HG03280 (cell line): ENCODE measurements around the gene TRPM1.

Source experiments
- ATAC-seq: cut with Tn5 transposase; IDR thresholded peaks from one replicate; pipeline ENCODE4 v1.9.1; 2021; ENCODE audit warnings: mild to moderate bottlenecking, moderate library complexity; ENCODE audit not compliant: unreplicated experiment

TRPM1 gene

DNA sequence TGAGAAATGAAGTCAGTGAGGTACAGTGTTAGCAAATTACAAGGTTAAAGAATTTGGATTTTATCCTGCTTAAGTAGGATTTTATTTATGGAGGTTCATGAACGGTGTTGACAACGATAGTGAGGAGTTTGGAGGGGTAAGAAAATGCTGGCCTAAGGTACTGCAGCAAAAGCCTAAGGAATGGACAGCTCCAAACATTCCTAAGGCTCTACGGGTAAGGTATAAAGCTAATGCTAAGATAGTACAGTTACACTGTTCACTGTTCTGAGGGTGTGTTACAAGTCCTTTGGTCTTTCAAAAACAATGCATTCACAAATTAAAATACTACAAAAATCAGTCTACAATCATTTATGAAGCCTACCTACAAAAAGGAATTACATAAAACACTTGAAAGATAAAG, 117.4 kb downstream of the TRPM1 start:
- no peak for ATAC-seq

DNA sequence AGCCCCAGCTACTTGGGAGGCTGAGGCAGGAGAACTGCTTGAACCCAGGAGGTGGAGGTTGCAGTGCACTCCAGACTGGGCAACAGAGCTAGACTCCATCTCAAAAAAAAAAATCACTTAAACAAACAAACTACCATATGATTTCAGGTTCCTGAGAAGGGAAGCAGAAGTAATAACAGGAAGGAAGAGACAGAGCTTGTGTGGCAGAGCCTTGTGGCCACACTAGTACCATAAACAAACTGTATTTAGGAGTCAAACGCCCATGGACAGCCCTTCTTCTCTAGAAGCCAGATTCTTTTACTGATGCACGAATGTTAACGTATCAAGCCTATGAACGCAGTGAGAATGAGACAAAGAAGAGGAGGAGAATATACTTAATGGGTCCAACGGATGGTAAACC, 122.1 kb downstream of the TRPM1 start:
- ATAC-seq, result no peak

DNA sequence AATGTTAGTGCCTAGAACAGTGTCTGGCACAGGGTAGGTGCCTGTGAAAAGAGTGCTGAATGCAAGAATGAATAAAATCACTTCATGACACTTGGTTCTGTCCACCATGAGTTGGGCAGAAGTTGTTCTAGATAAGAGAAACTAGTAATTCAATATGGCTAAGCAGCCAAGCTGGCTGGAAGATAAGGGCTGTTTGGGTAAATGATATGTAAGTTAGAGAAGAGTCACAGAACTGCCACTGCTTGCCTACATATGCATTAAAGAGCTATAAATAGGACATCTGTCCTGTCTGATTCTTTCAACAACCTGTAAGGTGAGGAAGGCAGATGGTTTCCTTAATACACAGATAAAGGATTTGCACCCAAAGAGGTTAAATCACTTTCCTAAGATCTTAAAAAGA, 123.2 kb downstream of the TRPM1 start:
- ATAC-seq, result no peak

DNA sequence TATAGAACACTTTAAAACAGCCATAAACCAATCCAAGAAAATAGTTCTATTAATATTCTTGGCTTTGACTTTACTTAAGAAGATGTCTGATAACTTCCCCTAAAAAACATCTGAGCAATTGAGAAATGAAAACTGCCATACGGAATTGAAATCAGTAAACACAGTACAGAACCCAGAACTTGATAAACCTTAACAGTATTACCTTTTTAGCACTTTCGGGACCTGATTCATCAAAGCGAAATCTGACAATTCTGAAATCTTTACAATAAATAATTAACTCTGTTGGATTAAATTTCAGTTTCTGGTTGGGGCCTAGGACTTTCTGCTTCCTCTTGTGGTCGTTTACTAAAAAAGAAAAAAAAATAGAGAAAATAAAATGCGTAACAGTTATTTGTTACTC, 127.4 kb downstream of the TRPM1 start:
- no peak for ATAC-seq

DNA sequence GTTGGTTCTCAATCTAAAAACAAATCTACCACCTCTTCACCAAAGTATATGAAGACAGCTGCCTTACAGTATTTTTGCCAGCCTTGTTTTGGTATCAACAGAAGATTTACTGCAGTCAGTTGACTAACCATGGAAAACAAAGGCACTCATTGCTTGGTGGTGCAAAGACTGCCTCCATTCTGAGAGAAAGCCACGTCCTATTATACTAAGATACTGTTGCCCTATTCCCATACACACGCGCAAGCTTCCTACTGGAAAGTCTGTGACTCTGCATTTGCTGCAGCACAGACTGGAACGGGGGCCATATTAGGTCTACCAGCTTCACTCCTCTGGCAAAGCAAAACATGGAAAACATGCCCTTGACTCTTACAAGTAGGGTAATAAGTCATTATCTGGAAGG, 128.1 kb downstream of the TRPM1 start:
- no peak for ATAC-seq

DNA sequence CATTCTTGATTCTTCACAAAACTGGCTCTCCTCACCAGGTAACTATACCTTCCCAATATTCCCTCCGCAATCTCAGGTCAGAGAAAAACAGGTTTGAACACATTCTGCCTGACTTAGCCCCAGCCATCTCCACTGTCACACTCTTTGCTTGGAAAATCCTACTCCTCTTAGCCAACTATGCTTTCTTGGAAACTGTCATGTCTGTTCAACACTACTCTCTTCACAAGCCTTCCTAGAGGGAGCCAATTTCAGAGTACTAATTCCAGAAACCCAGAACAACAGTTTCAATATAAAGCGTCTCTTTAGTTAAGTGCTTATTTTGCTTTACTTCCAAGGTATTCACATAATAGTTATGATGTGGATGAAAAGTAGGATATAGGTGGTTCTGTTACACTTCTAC, 131.8 kb downstream of the TRPM1 start:
- ATAC-seq, result no peak

DNA sequence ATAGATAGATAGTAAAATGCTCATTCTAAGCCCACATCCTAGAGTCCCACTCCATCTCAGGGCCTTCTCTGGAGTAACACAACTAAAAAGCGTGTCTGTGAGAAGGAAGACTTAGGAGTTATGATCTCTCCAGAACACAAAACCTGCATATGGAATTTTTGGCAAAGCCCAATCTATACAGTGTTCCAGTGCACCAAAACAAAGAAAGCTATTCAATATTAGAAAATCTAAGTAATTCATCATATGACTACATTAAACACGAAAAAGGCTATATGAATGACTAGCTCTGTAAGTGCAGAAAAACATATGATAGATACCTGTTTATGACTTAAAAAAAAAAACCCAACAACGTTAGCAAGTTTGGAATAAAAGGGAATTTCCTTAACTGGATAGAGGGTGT, 137.8 kb downstream of the TRPM1 start:
- no peak for ATAC-seq

DNA sequence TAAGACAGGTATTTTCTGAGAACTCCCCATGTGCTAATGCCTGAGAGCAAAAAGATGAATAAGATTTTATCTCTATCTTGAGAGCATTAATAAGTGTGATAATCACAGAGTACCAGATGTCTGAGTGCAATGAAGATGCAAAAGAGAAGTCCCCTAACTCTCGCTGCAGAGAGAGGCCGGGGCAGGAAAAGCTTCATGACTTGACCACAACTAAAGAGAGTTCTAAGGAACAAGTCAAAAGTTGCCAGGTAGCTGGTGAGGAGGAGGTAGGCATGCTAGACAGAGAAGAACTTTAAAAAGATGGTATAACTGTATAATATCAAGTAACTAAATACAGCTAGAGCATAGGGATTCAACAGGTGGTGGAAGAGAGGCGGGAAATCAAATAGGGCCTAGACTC, 138.9 kb downstream of the TRPM1 start:
- ATAC-seq, result no peak

DNA sequence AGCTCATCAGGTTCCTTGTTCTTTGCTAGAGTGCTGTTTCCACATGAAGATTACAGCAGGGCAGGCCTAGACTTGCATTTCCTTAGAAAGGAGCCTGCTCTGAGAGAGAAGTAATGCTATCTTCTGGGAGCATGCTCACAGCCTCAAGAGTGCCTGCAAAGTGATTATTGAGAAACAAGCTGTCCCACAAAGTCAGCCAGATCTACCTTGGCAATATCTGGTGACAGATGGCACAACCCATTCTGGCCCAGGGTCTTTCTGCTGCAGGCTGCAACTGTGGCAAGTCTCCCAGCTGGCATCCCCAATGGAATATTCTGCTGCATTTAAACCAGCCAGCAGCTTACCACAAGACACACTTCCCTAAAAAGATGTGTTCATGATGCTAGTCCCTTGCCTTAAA, 139.4 kb downstream of the TRPM1 start:
- no peak for ATAC-seq

DNA sequence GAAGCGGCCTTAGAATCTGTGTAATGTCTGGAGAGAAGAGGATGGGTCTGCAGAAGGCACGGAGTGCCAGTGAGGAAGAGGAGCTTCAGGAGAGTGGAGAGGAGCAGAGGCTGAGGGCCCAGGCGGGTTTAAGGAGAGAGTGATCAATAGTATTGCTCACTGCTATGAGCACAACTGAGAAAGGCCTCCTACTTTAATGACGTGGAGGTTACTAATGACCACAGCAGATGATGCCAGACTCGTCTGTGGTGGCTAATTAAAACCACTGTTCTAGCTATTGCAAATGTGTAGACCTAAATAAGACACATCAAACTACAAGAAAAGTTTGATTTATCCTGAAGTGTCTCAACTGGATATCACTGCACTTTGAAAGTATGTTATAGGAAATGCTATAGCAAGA, 143.3 kb downstream of the TRPM1 start:
- ATAC-seq, result no peak

DNA sequence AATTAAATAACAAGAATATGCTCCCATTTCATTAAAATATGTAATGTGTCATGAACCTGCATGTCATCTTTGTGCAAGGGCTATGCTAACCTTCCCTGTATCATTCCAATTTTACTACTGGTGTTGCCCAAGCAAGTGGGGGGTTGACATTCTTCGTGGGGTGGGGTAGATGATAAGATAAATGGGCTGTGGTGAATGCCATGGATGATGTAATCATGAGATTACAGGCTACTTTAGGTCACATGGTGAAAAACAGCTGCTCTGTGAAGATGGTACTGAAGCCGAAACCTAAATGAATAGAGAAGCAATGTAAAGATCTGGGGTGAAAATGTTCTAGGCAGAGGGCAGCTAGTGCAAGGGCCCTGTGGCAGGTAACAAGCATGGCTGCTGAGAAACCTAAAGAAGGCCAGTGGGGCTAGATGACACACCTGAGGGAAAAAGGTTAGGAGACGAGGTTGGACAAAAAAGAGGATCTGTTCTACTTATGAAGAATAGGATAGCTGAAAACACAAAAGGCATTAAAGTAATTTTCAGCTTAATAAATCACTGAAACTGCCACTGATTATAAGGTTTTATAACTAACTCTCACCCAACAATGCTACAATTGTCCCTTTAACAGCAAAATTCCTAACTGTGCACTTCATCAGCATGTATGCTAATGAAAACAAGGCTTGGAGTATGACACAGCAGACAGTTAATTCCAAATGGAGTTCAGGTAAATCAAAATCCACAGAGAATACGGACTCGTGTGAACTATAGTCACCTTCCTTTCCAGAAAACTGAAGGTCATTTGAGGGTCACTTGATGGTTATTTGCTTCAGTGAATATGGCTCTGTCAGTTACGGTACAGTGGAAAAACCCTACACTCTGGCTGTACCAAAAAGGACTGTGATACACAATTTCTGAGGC, 145.1 kb downstream of the TRPM1 start:
- ATAC-seq, result no peak

DNA sequence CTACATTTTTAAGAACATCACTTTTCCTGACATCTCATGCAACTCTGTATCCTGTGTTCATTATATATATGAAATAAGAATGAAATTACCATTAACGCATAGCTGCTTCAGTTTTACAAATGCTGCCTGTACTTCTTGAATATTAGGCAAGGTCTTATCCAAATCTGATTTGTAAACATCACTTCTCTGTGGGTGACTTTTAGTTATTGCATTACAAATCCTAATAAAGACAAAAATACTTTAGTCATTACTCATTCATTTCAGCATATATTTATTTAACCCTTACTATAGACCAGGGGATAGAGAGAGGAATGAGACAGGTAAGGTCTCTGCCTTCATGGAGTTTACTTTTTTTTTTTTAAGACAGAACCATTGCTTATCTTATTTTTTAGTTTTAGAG, 146.9 kb downstream of the TRPM1 start:
- no peak for ATAC-seq

DNA sequence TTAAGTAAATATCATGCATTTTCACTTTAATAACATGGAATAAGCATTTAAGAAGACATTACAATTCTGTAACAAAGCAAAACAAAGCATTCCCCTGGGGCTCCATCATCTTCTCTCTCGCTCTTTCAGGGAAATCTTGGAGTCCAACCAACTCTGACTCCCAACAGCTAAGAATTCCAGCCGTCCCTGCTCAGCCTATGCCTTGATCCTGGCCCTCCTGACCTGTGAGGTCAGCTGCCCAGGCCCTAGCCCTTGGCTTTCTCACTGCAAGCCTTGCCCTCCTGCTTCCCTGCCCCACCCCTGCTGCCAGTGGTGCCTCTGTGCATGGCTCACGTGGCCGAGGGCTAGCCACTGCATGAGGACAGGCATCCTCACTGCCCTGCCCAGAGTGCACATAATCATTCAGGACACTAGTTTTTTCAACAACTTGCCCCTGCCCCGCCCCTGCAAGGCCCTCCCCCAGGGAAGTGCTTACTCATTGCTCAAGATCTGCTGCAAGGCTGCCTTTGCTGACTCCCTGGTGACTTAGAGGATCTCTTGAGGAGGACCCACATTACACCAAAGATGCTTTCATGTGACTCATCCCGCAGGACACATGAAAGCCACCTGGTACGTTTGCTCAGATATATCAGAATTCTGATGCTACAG, 147.7 kb downstream of the TRPM1 start:
- no peak for ATAC-seq

DNA sequence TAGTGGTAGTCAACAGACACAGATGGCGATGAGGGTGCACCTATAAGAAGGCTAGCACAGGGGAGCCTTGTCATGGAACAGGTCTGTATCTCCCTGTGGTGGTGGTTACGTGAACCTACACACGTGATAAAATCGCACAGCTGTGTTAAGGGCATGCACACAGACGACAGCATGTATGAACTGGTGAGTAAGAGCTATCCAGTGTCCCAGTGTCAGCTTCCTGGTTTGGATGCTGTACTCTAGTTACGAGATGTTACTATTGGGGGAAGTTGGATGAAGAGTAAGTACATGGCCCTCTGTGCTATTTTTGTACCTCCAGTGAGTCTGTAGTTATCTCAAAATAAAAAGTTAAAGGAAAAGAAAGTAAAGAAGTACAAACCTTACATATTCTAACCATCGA, 148.3 kb downstream of the TRPM1 start:
- no peak for ATAC-seq
